ENCODE measurements around the gene ZSCAN25.
"Not testable (repeated sequence)": the region's sequence is repeated elsewhere in the genome, so short reads cannot be mapped to it uniquely, and the experiment has no call there.

ZSCAN25 gene

GRCh38 chr7:99625321-99625720, 8.6 kb downstream of the ZSCAN25 start:
- Mint-ChIP-seq H3K36me3 (ENCODE audit: low read depth) (peaks cover 97% of the 10 kb centered on the region), H3K4me1 (ENCODE audit: low read depth) (peaks cover 84% of the 10 kb centered on the region), H3K4me3 (peak overlapping the region; percentile 82), H3K27me3 (no peaks in the 10 kb centered on the region), H3K27ac (peak overlapping the region; percentile 95), H3K9me3 (no peaks in the 10 kb centered on the region)
- no peak for DNase-seq

GRCh38 chr7:99625961-99626360, 9.2 kb downstream of the ZSCAN25 start:
- peak overlapping the region; percentile 95 for H3K27ac Mint-ChIP-seq
- no peak for DNase-seq
- H3K4me3 Mint-ChIP-seq: peak overlapping the region; percentile 21
- peaks cover 84% of the 10 kb centered on the region for H3K4me1 Mint-ChIP-seq (ENCODE audit: low read depth)
- H3K27me3 Mint-ChIP-seq: no peaks in the 10 kb centered on the region
- no peaks in the 10 kb centered on the region for H3K9me3 Mint-ChIP-seq
- peaks cover 97% of the 10 kb centered on the region for H3K36me3 Mint-ChIP-seq (ENCODE audit: low read depth)

- Mint-ChIP-seq H3K27me3 (no peaks in the 10 kb centered on the region), H3K4me1 (ENCODE audit: low read depth) (peaks cover 84% of the 10 kb centered on the region), H3K9me3 (no peaks in the 10 kb centered on the region), H3K36me3 (ENCODE audit: low read depth) (peaks cover 97% of the 10 kb centered on the region), H3K4me3 (peak overlapping the region; percentile 21), H3K27ac (peak overlapping the region; percentile 95)
- no peak for DNase-seq
Observed at GRCh38 chr7:99626661-99627060, 9.9 kb downstream of the ZSCAN25 start.

GRCh38 chr7:99627513-99627912, 10.8 kb downstream of the ZSCAN25 start:
- no peak for DNase-seq
- Mint-ChIP-seq H3K4me1 (ENCODE audit: low read depth) (peaks cover 85% of the 10 kb centered on the region), H3K9me3 (no peaks in the 10 kb centered on the region), H3K4me3 (no peak overlapping the region), H3K27me3 (no peaks in the 10 kb centered on the region), H3K36me3 (ENCODE audit: low read depth) (peaks cover 95% of the 10 kb centered on the region), H3K27ac (peak overlapping the region; percentile 48)

- Mint-ChIP-seq H3K27me3 (no peaks in the 10 kb centered on the region), H3K9me3 (no peaks in the 10 kb centered on the region), H3K4me1 (ENCODE audit: low read depth) (peaks cover 83% of the 10 kb centered on the region), H3K4me3 (no peak overlapping the region), H3K36me3 (ENCODE audit: low read depth) (peaks cover 95% of the 10 kb centered on the region), H3K27ac (peak overlapping the region; percentile 60)
- DNase-seq: no peak
Observed at GRCh38 chr7:99628471-99629465, 12.0 kb downstream of the ZSCAN25 start.

- H3K27me3 Mint-ChIP-seq: no peaks in the 10 kb centered on the region
- H3K4me1 Mint-ChIP-seq (ENCODE audit: low read depth): peaks cover 79% of the 10 kb centered on the region
- no peaks in the 10 kb centered on the region for H3K9me3 Mint-ChIP-seq
- DNase-seq: no peak
- no peak overlapping the region for H3K4me3 Mint-ChIP-seq
- no peak overlapping the region for H3K27ac Mint-ChIP-seq
- H3K36me3 Mint-ChIP-seq (ENCODE audit: low read depth): peaks cover 93% of the 10 kb centered on the region
Observed at GRCh38 chr7:99629643-99630042, 12.9 kb downstream of the ZSCAN25 start.

- Mint-ChIP-seq H3K4me3 (peak overlapping the region; percentile 16), H3K9me3 (no peaks in the 10 kb centered on the region), H3K36me3 (ENCODE audit: low read depth) (peaks cover 90% of the 10 kb centered on the region), H3K27ac (peak overlapping the region; percentile 95), H3K4me1 (ENCODE audit: low read depth) (peaks cover 71% of the 10 kb centered on the region), H3K27me3 (no peaks in the 10 kb centered on the region)
- DNase-seq: peak; percentile 60
Observed at GRCh38 chr7:99631295-99632109, 14.8 kb downstream of the ZSCAN25 start.

GRCh38 chr7:99637414-99637813, 20.7 kb downstream of the ZSCAN25 start:
- H3K27me3 Mint-ChIP-seq, H3K9me3 Mint-ChIP-seq, DNase-seq: not testable (repeated sequence)
- Mint-ChIP-seq H3K36me3 (ENCODE audit: low read depth) (peaks cover 84% of the 10 kb centered on the region), H3K4me3 (peak overlapping the region; percentile 48), H3K27ac (peak overlapping the region; percentile 97), H3K4me1 (ENCODE audit: low read depth) (peaks cover 85% of the 10 kb centered on the region)

- no peak for DNase-seq
- Mint-ChIP-seq H3K9me3 (no peaks in the 10 kb centered on the region), H3K27ac (peak overlapping the region; percentile 97), H3K36me3 (ENCODE audit: low read depth) (peaks cover 82% of the 10 kb centered on the region), H3K4me1 (ENCODE audit: low read depth) (peaks cover 84% of the 10 kb centered on the region), H3K4me3 (no peak overlapping the region), H3K27me3 (no peaks in the 10 kb centered on the region)
Observed at GRCh38 chr7:99638731-99639130, 22.0 kb downstream of the ZSCAN25 start.

- no peaks in the 10 kb centered on the region for H3K9me3 Mint-ChIP-seq
- DNase-seq: no peak
- no peak overlapping the region for H3K4me3 Mint-ChIP-seq
- peaks cover 84% of the 10 kb centered on the region for H3K4me1 Mint-ChIP-seq (ENCODE audit: low read depth)
- peak overlapping the region; percentile 97 for H3K27ac Mint-ChIP-seq
- H3K27me3 Mint-ChIP-seq: no peaks in the 10 kb centered on the region
- H3K36me3 Mint-ChIP-seq (ENCODE audit: low read depth): peaks cover 82% of the 10 kb centered on the region
Observed at GRCh38 chr7:99639267-99639666, 22.5 kb downstream of the ZSCAN25 start.

- no peaks in the 10 kb centered on the region for H3K9me3 Mint-ChIP-seq
- no peak for DNase-seq
- no peak overlapping the region for H3K4me3 Mint-ChIP-seq
- H3K4me1 Mint-ChIP-seq (ENCODE audit: low read depth): peaks cover 68% of the 10 kb centered on the region
- peaks cover 86% of the 10 kb centered on the region for H3K36me3 Mint-ChIP-seq (ENCODE audit: low read depth)
- H3K27ac Mint-ChIP-seq: peak overlapping the region; percentile 39
- no peaks in the 10 kb centered on the region for H3K27me3 Mint-ChIP-seq
Observed at GRCh38 chr7:99642027-99642426, 25.3 kb downstream of the ZSCAN25 start.

- Mint-ChIP-seq H3K27ac (no peak overlapping the region), H3K9me3 (no peaks in the 10 kb centered on the region), H3K4me3 (no peak overlapping the region), H3K27me3 (no peaks in the 10 kb centered on the region), H3K36me3 (ENCODE audit: low read depth) (peaks cover 84% of the 10 kb centered on the region), H3K4me1 (ENCODE audit: low read depth) (peaks cover 59% of the 10 kb centered on the region)
- DNase-seq: no peak
Observed at GRCh38 chr7:99643464-99643863, 26.7 kb downstream of the ZSCAN25 start.

- no peak for DNase-seq
- peaks cover 58% of the 10 kb centered on the region for H3K4me1 Mint-ChIP-seq (ENCODE audit: low read depth)
- H3K27ac Mint-ChIP-seq: no peak overlapping the region
- no peaks in the 10 kb centered on the region for H3K9me3 Mint-ChIP-seq
- peaks cover 79% of the 10 kb centered on the region for H3K36me3 Mint-ChIP-seq (ENCODE audit: low read depth)
- no peaks in the 10 kb centered on the region for H3K27me3 Mint-ChIP-seq
- no peak overlapping the region for H3K4me3 Mint-ChIP-seq
Observed at GRCh38 chr7:99644431-99644830, 27.7 kb downstream of the ZSCAN25 start.

GRCh38 chr7:99645590-99645989, 28.8 kb downstream of the ZSCAN25 start:
- no peaks in the 10 kb centered on the region for H3K27me3 Mint-ChIP-seq
- no peak for DNase-seq
- peaks cover 77% of the 10 kb centered on the region for H3K36me3 Mint-ChIP-seq (ENCODE audit: low read depth)
- no peaks in the 10 kb centered on the region for H3K9me3 Mint-ChIP-seq
- H3K4me1 Mint-ChIP-seq (ENCODE audit: low read depth): peaks cover 49% of the 10 kb centered on the region
- no peak overlapping the region for H3K4me3 Mint-ChIP-seq
- H3K27ac Mint-ChIP-seq: no peak overlapping the region
